ENCODE data around the gene COQ8B.

COQ8B gene

DNA sequence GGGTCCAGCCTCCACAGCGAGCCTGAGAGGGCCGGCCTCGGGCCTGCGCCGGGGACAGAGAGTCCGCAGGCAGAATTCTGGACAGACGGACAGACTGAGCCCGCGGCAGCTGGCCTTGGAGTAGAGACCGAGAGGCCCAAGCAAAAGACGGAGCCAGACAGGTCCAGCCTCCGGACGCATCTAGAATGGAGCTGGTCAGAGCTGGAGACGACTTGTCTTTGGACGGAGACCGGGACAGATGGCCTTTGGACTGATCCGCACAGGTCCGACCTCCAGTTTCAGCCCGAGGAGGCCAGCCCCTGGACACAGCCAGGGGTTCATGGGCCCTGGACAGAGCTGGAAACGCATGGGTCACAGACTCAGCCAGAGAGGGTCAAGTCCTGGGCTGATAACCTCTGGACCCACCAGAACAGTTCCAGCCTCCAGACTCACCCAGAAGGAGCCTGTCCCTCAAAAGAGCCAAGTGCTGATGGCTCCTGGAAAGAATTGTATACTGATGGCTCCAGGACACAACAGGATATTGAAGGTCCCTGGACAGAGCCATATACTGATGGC lies 716 bp upstream of the COQ8B start:
- no peak for DNase-seq

DNA sequence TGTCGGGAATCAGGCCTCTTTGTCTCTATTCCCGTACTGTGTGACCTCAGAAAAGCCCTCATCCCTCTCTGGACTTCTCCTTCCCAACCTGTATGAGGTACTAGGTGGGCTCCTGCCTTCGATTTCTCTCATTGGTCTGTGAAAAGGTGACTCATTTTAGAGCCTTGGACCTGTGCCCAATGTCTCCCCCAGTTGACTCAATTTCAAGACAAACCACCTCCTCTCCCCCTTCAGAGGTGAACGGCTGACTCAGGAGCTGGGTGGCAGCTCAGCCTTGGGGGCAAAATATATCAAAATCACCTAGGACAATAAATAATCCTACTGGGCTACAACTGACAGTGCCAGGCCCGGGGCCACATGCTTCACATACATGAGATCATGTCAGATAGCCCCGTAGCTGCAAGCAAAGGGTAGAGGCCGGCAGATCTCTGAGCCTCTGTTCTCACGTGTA lies 630 bp downstream of the COQ8B start:
- peak in 1 of 2 experiments; percentile 81 for DNase-seq

DNA sequence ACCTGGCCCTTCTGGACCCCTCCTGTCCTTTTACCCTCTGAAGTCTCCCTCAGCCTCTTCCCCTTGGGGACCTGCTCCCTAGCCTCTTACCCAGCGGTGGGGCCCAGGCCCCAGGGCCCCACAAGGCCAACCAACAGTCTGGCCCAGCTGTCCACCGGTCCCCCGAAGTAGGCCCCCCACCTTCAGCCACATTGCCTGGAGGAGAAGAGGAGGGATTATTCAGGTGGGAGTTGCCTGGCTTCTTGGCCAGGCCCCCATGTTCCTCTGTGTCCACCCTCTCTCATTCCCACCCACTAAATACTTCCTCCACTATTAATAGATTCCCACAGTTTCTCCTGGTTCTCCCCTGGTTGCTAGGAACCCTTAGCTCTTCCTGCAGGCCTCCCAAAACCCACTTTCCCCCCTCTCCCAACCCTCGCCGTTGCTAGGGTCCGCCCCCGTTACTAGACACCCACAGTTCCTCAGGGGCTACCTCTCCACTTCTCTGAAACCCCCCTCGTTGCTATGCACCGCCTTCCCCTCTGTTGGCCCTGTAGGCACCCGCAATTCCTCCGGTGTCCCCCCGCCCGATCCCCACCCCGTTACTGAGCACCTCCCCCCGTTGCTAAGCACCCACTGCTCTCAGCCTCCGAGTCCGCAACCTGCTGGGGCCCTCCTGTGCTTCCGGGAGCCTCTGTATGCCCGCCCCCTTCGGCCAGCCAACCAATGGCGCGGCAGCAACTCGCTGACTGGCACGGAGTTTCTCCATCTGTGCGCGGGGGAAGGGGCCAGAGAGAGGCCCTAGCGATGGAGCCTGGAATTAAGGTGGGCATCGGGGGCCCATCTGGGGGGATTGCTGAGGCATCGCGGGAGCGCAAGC lies 2.0 kb downstream of the COQ8B start:
- peak; percentile 90 to 96 for DNase-seq

DNA sequence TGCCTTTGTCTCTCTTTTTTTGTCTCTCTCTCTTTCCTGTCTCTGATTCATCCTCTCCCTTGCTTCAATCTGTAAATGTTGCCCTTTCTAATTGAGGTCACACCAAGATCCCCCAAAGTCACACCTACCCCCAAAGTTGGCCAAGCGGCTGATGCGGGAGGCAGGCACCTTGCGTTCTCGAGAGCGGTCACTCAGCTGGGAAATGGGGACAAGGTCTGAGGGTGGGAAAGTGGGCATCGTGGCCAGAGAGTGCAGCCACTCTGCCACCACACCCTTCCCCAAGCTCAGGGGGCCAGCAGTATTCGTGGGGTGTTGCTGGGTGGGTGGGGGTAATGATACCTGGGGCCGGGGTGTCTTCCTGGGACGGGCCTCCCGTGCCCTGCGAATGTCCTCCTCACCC lies 2.7 kb downstream of the COQ8B start:
- DNase-seq, result no peak

DNA sequence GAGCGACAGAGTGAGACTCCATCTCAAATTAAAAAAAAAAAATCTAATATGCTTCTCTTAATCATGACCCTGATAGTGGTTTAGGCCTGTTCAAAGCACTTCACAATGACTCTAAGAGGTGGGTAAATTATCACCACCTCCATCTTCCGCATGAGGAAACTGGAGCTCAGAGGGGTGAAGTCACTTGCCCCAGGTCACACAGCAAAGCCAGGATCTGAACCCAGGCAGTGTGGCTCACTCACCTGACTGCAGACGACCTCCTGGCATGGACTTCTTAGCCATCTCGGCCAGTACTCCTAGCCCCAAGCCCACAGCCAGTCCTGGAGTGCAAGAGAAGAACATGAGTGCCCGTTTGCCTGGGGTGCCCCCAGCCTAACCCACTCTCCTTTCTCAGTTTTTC lies 6.9 kb downstream of the COQ8B start:
- DNase-seq, result no peak

DNA sequence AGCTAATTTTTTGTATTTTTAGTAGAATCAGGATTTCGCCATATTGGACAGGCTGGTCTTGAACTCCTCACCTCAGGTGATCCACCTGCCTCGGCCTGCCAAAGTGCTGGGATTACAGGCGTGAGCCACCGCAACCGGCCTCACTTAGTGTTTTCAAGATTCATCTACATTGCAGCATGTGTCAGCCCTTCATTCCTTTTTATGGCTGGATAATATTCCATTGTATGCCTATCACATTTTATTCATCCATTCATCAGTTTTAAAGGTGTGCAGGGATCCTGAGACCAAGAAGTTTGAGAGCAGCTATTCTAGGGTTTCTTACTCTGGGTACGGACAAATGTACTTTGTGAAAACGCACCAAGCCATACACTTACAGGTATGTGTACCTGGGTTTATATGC lies 9.1 kb downstream of the COQ8B start:
- no peak for DNase-seq

DNA sequence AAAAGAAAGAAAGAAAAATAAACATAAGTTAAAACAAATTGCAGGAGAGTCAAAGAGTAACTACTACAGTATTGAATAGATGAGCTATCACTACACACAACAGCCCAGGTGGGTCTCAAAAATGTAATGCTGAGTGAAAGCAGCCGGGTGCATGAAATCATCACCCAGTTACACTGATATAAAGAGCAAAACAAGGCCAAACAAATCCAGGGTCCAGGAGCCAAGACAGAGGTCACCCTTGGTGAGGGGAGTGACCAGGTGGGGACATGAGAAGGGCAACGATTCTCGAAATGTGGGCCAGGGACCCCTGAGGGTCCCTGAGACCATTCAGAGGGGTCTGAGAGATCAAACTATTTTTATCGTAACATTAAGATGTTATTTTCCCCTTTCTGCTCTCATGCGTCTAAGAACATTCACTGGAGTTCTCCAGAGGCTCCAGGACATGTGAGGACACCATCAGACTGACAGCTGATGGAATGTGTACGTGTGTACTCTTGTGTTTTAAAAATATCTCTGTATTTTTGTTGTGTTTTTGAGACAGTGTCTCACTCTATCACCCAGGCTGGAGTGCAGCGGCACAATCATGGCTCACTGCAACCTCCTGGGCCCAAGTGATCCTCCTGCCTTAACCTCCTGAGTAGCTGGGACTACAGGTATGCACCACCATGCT lies 10.6 kb downstream of the COQ8B start:
- no peak for DNase-seq

DNA sequence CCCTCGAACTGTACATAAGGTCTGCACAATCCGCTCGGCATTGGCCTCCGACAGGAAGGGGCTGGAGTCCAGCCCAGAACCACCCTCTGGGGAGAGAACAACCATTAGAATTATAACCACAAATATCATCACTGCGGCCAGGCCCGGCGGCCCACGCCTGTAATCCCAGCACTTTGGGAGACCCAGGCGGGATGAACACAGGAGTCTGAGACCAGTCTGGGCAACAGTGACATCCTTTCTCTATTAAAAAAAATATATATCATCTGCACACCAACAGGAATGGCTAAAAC lies 11.4 kb downstream of the COQ8B start:
- no peak for DNase-seq

DNA sequence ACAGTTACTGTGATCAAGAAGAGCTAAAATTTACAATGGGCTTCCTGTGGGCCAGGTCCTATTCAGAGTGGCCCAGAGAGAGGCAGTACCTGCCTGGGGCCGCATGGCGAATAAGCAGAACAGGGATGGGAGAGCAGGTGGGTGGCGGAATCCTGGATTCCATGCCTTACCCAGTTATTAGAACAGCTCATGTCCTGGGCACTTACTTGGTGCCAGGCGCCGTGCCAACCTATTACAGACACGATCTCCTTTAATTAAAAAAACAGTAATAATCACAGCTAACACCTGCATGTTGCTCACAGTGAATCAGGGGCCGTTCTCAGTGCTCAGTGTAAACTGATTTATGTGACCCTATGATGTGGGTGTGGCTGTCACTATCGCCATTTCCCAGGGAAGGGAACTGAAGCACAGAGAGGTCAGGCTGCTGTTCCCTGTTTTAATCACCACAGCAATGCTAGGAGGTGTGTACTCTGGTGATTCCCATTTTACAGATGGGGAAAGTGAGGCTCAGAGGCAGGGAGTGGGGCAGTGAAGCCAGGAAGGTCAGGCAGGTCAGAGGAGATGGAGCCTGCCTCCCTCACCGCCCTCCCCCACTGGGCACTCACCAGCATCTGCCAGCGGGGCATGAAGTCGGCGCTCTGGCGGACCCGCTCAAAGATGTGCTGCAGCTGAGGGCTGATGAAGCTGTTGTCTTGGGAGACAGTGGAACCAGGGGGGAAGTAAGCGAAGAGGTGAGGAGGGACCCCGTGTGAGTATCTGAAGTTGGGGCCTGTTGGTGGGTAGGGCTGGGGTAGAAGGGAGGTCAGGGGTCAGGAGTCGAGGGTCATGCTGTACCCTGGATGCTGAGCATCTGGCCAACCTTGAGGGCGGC lies 12.0 kb downstream of the COQ8B start:
- DNase-seq, result no peak

DNA sequence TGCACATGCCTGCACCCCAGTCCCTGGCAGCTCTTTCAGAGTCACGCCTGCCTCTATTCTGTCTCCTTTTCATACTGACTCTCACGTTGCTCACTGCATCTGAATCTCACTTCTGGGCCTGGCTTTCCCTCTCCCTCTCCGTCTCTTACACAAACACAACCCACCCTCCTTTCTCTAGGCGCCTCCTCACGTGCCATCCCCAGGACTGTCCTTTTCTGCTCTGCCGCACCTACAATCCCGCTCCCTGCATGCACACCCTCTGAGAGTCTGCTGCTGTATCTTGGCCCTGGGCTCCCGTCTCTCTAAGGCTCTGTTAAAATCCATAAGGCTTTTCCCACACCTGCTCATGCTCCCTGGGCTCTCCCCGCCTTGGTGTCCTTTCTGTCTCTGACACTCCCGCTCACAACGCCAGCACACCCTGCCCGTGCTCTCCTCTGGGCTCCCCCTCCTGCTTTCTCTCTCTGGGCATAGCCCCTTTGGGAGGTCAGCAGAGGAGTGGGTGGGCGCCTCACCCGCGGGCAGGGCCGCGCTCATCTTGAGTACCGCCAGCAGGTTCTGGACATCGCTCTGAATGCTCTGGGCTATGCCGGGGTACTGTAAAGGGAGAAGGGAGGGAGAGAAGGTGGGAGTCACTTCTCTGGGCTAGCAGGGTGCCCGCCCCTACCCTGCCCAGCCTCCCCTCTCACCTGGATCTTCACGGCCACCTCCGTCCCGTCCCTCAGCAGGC lies 13.5 kb downstream of the COQ8B start:
- DNase-seq, result no peak

DNA sequence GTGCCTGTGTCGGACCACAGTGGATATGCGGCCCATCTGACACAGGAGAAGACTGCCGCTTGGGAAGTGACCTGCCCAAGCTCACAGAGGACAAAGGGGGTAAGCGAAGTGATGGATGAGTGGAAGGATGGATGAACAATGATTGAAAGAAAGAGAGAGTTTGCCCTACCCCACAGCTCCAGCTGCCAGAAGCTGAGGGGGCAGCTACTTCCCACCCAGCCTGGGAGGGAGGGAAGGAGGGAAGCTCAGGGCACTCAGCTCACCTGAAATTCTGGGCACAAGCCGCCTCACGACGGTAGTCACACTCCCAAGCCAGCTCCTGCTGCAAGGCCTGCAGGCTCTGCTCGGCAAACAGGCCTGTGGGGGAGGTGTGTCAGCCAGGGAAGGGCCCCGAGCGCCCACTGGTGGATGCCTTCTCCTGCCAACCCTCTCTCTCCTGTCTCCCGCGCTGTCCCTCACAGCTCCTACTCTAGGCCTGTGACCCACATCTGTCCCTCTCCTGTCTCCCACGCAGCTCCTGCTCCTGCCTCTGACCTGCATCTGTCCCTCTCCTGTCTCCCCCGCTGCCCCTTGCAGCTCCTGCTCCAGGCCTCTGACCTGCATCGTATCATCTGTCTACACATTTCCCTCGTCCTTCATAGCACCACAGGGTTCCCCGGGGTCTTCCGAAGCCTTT lies 14.2 kb downstream of the COQ8B start:
- DNase-seq, result no peak

DNA sequence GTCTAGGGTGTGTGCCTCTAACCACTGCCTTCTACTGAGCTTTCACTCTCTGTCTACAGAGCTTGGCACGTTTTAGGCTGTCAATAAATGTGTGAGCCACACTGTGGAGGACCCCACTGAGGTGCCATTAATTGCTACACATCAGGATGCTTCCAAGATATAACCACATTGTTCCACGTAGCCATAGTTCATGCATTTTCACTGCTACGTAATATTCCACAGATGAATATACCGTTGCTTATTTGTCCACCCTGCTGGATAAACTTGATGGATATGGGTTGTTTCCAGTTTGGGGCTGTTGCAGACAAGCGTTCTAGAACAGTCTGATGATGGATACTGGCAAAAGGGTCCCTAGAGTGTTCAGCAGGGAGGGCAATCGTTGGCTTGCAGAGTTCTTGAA lies 14.9 kb downstream of the COQ8B start:
- DNase-seq, result no peak

DNA sequence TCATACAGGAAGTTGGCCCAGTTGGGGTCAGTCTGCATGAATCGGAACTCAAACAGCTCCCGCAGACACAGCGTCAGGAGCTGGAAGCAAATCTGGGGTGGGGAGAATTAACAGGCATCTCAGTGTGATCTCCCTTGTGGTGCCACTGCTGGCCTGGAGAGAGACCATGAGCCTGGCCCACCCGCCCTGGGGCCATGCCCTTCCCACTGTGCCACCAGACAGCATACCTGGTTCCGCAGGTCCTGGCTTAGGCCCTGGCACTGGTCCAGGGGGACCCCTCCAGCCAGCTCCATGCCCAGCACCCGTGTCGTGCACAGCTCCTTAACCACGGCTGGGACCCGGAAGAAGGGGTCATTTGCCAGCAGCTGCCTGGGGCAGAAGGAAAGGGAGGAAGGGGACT lies 16.6 kb downstream of the COQ8B start:
- DNase-seq, result no peak

DNA sequence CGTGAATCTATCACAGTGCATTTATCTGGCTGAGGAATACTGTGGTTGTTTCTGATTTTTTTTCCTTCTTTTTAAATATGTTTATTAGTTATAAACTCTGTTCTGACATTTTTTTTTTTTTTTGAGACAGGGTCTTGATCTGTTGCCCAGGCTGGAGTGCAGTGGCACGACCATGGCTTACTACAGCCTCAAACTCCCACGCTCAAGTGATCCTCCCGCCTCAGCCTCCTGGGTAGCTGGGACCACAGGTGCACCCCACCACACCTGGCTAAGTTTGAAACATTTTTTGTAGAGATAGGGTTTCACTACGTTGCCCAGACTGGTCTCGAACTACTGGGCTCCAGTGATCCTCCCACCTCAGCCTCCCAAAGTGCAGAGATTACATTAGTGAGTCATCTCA lies 19.7 kb downstream of the COQ8B start:
- no peak for DNase-seq

DNA sequence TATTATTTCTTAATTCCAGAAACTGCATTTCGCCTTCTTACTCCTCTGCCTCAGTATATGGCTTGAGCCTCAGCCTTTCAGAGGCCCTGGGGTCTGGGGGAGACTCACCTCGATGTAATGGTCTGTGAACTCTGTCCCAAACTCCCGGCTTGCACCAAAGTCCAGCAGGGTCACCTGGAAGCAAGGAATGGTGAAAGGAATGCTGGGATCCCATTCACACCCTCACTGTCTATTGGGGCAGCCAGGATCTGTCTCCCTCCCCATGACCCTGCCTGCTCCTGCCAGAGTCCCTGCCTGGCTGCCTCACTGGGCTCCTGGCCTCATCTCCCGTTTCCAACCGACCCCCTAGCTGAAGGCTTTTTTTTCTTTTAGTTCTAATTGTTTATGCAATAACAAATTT lies 20.8 kb downstream of the COQ8B start:
- DNase-seq, result no peak

DNA sequence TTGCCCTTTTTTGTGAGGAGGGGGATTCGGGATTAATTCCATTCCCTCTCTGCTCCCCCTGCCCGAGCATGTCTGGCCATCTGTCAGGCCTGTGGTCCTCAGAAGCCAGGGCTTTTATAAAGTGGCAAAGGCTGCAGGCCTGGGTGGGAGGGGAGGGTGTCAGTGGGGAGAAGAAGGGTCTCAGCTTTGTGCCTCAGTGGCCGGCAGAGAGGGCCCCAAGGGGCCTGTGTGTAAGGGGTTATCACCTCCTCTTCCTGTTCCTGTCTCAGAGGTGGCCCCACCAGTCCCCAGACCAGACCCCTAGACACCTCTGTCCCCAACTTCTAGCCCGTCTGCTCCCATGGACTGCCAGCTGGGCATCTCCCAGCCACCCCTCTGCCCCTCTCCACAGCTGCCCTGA lies 22.8 kb downstream of the COQ8B start:
- DNase-seq, result no peak

DNA sequence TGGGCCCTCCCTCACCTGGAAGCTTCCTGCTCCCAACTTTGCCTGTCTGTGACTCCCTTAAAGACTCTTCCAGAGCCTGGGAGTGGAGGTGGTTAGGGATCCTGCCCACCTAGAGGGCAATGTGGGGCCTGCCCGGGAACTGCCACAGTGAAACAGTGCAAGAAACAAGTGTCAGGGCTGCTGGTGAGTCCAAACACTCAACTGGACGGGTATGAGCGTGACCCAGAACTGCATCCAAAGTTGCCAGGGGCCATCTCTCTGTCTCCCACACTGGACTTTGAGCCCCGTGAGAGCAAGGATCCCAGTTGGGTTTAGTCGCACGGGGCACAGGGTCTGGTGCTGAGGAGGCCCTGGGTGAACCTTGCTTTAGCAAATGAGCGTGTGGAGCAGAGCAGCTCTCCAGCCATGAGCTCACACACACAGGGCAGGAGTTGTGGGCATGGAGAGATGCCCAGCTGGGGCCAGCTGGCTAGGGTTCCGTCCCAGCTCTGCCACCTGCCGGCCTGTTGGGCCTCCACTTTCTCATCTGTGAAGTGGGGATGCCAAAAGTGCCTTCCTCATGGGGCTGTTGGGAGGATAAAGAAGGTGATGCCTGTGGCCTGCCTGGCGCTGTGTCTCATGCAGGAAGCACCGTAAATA lies 23.4 kb downstream of the COQ8B start:
- peak in 1 of 2 experiments; percentile 24 for DNase-seq

DNA sequence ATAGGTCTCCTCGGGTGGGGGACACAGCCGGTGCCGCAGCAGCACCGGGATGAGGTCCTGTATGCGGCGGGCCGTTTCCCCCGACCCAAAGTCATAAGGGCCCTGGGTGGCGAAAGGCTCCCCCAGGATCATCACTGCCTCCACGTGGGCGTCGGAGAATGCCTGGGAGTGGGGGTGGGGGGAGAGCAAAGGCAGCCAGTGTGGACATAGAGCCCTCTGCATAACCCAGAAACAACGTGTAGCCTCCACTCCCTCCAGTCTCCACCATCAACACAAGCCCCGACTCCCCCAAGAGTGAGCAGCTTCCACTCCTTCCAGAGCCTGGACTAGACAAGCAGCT lies 24.5 kb downstream of the COQ8B start:
- DNase-seq, result no peak

DNA sequence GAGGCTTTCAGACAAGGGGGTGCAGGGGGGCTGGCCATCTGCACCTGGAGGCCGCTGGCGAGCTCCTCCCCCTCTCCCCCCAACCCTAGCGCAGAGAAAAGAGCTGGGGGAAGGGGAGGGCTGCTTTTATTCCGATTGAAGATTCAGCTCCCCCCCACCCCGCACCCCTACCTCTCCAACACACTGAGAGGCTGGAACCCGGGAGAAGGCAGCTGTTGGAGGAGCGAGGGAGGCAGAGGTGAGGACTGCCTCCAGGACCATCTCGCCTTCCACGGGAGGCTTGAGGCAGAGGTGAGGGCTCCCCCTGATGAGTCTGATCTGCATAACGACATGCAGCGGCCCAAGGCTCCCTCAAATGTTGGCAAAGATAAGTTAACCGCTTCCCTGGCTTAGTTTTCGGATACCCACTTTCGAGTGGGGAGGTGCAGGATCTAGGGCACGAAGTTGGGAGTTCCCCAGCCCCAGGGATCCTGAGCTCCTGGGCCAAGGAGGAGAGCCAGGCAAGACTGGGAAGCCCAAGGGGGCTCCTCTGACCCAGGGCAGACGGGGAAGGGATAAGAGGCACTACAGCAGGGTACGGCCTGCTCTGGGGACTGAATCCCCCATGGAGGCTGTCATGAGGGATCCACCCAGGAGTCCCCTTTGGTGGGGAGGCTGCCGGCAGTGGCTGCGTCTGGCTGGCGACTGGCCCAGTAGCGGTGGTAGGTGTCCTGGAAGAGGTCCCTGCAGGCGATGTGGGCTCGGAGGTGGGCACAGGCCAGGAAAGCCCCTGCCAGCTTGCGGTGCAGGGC lies 25.1 kb downstream of the COQ8B start:
- no peak for DNase-seq

DNA sequence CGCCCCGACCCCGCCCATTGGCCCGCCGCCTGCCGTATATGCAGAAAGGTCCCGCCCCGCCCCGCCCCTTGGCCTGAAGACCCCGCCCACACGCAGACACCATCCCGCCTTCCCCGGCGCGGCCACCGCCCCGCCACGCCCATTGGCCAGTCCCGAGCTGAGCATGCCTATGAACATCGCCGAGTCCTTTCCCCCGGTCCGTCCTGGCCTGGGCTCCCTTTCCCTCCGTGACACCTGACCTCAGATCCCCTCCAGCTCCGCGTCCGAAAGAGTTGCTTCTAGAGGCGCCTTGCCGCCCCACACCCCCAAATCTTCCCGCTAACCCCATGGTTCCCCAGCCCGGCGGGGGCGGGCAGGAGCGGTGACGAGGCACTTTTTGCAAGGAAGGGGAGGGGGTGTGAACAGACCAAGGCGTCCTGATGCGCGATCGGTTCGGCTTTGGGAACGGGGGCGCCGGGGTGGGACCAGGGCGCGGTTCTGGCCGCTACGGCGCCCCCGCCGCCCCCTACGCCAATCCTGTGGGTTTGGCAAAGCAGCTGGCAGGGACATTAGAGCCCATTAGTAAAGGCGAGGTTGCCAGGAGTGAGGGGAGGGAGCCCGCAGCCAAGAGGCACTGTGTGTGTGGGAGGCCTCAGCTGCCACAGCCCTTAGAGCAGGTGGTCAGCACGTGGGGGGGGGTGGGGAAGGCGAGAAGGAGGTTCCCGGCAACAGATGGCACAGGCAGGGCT lies 25.8 kb downstream of the COQ8B start:
- DNase-seq, result peak; percentile 89 to 96
